NT2/D1 (cell line): ENCODE results near the gene CUEDC2.

Source experiments
- SUZ12 ChIP-seq: IDR thresholded peaks from 2 replicates; pipeline ENCODE4 v1.6.1; 2011; ENCODE audit not compliant: insufficient read length, insufficient read depth; ENCODE audit errors: extremely low read depth
- YY1 ChIP-seq: IDR thresholded peaks from 2 replicates; pipeline ENCODE4 v1.6.1; 2011; ENCODE audit not compliant: insufficient read length, insufficient read depth
- ZNF274 ChIP-seq: IDR thresholded peaks from 2 replicates; pipeline ENCODE4 v1.6.1; 2011; ENCODE audit warnings: mild to moderate bottlenecking, low read depth, low read length

GRCh38 chr10:102479651-102480050, 47.3 kb upstream of the CUEDC2 start:
- TF ChIP-seq YY1 (no peak), SUZ12 (no peak), ZNF274 (no peak)
